ENCODE results near the gene TPBG. TPM values are rescaled to one million over a fixed set of nuclear protein-coding genes. Genes with fewer than 3 reads are reported as not detected.

The TPBG gene
- polyA plus RNA-seq, 3 donors = 0.39 to 0.52 TPM; not detected in 1

DNA sequence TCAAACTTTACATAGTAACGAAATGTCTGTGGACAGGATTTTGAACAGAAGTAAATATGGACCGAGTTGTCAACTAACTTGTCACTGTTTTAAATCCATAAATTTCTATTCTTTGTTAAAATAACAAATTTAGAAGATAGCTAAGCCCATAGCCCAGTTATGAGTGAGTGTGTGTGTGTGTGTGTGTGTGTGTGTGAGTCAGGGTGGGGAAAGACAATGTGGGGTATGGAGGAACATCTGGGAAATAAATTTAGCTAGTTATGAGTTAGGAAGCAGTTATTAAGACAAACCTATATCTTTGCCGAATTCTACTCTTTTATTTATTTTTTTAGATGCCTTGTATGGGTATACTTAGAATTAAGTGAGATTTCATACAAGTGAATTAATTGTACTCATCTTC is 9.0 kb downstream of the TPBG start:
- no peaks in the 10 kb centered on the region for H3K79me2 ChIP-seq (ENCODE audit: insufficient read depth, low read length)
- Mint-ChIP-seq H3K27me3 (ENCODE audit: low read depth in 3 of 3) (peaks cover 2 to 4% (median 2%) of the 10 kb centered on the region in 3 donors), H3K27ac (peak overlapping the region in 1 of 7 donors; percentile 40), H3K36me3 (no peaks in the 10 kb centered on the region), H3K4me3 (no peak overlapping the region), H3K4me1 (no peaks in the 10 kb centered on the region), H3K9me3 (peaks cover 0 to 12% (median 3%) of the 10 kb centered on the region in 7 donors)
- TF ChIP-seq, protein P1, sequence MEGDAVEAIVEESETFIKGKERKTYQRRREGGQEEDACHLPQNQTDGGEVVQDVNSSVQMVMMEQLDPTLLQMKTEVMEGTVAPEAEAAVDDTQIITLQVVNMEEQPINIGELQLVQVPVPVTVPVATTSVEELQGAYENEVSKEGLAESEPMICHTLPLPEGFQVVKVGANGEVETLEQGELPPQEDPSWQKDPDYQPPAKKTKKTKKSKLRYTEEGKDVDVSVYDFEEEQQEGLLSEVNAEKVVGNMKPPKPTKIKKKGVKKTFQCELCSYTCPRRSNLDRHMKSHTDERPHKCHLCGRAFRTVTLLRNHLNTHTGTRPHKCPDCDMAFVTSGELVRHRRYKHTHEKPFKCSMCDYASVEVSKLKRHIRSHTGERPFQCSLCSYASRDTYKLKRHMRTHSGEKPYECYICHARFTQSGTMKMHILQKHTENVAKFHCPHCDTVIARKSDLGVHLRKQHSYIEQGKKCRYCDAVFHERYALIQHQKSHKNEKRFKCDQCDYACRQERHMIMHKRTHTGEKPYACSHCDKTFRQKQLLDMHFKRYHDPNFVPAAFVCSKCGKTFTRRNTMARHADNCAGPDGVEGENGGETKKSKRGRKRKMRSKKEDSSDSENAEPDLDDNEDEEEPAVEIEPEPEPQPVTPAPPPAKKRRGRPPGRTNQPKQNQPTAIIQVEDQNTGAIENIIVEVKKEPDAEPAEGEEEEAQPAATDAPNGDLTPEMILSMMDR (IDR thresholded peaks at IDR 0.05) = no peak
- peaks cover 0 to 11% of the 10 kb centered on the region in 2 donors for H3K27me3 ChIP-seq (ENCODE audit: control insufficient read depth in 2 of 2, insufficient read depth in 2 of 2, low read length in 2 of 2)
- intact Hi-C loops (cut with micrococcal nuclease) = no loop called here
- H3K4me2 ChIP-seq (replicated peaks; ENCODE audit: extremely low read depth, low read length, poor library complexity, severe bottlenecking) = no peak overlapping the region
- no peak for DNase-seq
- no CpG with 5 or more reads among the region's 3 CpGs for whole genome bisulfite sequencing (ENCODE audit: insufficient coverage)
- no peak overlapping the region for H3K4me3 ChIP-seq (replicated peaks in 1 of 3; ENCODE audit: low read depth in 2 of 3, low read length in 3 of 3)
- H3K36me3 ChIP-seq (replicated peaks in 1 of 2; ENCODE audit: control insufficient read depth in 1 of 2, insufficient read depth in 2 of 2, low read length in 2 of 2) = no peaks in the 10 kb centered on the region
- H3K27ac ChIP-seq (ENCODE audit: low read depth in 1 of 2, low read length in 2 of 2) = no peak overlapping the region
- H3K9me3 ChIP-seq (replicated peaks in 1 of 2; ENCODE audit: control insufficient read depth in 1 of 2, insufficient read depth in 1 of 2, low read length in 2 of 2) = peaks cover 0 to 7% of the 10 kb centered on the region in 2 donors
- H2AFZ ChIP-seq (ENCODE audit: insufficient read depth, low read depth, low read length, poor library complexity, severe bottlenecking) = no peak overlapping the region
- no peaks in the 10 kb centered on the region for H3K4me1 ChIP-seq (ENCODE audit: control insufficient read depth in 1 of 2, insufficient read depth in 2 of 2, low read length in 2 of 2)
- H4K20me1 ChIP-seq (ENCODE audit: insufficient read depth, low read length) = no peaks in the 10 kb centered on the region
- H3K9ac ChIP-seq (ENCODE audit: insufficient read depth, low read length, poor library complexity, severe bottlenecking) = no peak overlapping the region

DNA sequence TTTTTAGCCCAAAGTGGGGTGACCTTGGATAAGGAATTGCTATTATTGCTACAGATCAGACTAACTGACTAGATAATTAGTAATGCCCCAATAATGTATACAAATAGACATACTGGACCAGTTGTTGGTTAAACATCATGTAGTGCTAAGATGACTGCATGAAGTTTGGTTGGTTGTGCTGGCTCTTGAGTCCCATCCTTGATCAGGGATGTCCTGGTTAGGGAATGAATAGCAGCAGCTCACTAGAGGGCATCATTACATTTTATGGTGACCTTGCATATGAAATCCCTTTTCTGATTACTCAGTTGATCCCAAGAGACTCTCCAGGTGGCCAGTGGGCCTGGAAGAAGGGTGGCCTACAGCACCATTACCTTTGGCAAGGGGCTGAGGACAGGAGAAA is 10.9 kb downstream of the TPBG start:
- DNase-seq = no peak
- Histone ChIP-seq H3K36me3 (replicated peaks in 1 of 2; ENCODE audit: control insufficient read depth in 1 of 2, insufficient read depth in 2 of 2, low read length in 2 of 2) (no peaks in the 10 kb centered on the region), H3K27ac (ENCODE audit: low read depth in 1 of 2, low read length in 2 of 2) (no peak overlapping the region), H3K4me3 (replicated peaks in 1 of 3; ENCODE audit: low read depth in 2 of 3, low read length in 3 of 3) (no peak overlapping the region), H4K20me1 (ENCODE audit: insufficient read depth, low read length) (no peaks in the 10 kb centered on the region), H3K27me3 (ENCODE audit: control insufficient read depth in 2 of 2, insufficient read depth in 2 of 2, low read length in 2 of 2) (peaks cover 0 to 3% of the 10 kb centered on the region in 2 donors), H2AFZ (ENCODE audit: insufficient read depth, low read depth, low read length, poor library complexity, severe bottlenecking) (no peak overlapping the region), H3K4me2 (replicated peaks; ENCODE audit: extremely low read depth, low read length, poor library complexity, severe bottlenecking) (no peak overlapping the region), H3K9ac (ENCODE audit: insufficient read depth, low read length, poor library complexity, severe bottlenecking) (no peak overlapping the region), H3K79me2 (ENCODE audit: insufficient read depth, low read length) (no peaks in the 10 kb centered on the region), H3K9me3 (replicated peaks in 1 of 2; ENCODE audit: control insufficient read depth in 1 of 2, insufficient read depth in 1 of 2, low read length in 2 of 2) (peaks cover 3 to 7% of the 10 kb centered on the region in 2 donors), H3K4me1 (ENCODE audit: control insufficient read depth in 1 of 2, insufficient read depth in 2 of 2, low read length in 2 of 2) (no peaks in the 10 kb centered on the region)
- Mint-ChIP-seq H3K9me3 (peaks cover 0 to 12% (median 8%) of the 10 kb centered on the region in 7 donors), H3K36me3 (no peaks in the 10 kb centered on the region), H3K4me3 (no peak overlapping the region), H3K27ac (no peak overlapping the region), H3K27me3 (ENCODE audit: low read depth in 3 of 3) (peaks cover 0 to 4% (median 2%) of the 10 kb centered on the region in 3 donors), H3K4me1 (no peaks in the 10 kb centered on the region)
- intact Hi-C loops (cut with micrococcal nuclease) = no loop called here
- TF ChIP-seq, protein P1 (IDR thresholded peaks at IDR 0.05) = no peak

Measured in CD14-positive monocyte (primary cell).